ENCODE results near the gene GNRH2.
A peak's percentile ranks its signal among the peaks of the same experiment; 100 is the strongest.
"Not testable (repeated sequence)": the region's sequence is repeated elsewhere in the genome, so short reads cannot be mapped to it uniquely, and the experiment has no call there.

Gene GNRH2

DNA sequence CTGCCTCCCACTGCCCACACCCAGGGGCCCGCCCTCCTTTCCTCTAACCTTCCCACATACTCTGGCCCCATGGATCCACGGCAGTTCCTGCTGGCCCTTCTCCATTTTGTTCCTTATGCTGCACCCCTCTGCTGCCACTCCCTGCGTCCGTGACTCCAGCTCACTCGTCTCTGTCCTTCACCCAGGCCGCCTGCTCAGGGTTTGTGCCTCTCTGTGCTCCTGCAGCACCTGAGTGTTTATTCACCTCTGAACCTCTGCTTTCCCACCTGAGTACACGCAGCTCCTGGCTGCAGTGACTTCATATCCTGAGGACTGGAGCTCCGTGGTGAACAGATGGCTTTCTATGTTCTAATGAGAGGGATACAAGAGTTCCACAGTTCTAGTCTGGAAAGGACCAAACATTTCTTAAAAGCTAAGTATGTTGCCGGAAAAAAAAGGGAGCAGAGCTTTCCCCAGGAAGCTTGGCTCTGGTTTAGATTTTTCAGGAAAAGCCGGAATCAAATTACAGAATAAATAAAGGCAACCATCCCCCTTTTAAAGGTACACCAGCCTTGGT is 1.5 kb upstream of the GNRH2 start:
- DNase-seq (ENCODE audit: low spot score) = no peak
- no peak for FAIRE-seq

DNA sequence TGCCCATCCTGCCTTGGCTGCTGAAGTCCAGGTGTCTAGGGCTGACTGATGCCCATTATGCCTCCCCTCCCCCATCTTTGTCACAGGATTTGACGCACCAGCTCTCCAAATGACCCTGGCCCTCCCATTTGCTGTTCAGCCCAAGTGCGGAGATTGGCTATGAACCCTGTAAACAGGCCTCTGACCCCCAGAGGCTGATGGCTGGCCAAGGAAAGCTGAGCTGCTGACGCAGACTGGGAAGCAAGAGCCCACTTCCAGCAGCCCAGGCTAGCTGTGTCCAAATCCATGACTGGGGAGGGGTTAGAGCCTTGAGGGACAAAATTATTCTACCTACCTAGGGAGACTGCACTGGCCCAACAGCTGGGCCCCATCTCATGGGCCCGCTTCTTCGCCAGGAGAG is 797 bp upstream of the GNRH2 start:
- DNase-seq (ENCODE audit: low spot score) (no peak), FAIRE-seq (no peak)

DNA sequence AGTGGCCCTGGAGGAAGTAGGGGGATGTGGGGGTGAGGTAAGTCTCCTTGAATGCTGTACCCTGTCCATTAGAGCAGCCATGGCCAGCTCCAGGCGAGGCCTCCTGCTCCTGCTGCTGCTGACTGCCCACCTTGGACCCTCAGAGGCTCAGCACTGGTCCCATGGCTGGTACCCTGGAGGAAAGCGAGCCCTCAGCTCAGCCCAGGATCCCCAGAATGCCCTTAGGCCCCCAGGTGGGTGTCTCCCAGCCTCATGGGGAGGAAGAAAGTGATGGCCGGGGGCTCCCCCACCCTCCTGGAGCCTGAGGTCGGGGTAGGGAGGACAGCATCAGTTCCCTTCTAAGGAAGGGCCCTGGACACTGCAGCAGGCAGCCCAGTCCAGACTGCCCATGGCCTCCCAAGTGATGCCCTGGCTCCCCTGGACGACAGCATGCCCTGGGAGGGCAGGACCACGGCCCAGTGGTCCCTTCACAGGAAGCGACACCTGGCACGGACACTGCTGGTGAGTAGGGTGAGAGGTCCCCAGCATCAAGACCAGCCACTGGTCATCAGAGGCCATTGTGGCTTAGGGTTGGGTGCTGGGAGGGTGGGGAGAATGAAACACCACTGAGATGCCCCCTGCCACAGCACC is 1.0 kb downstream of the GNRH2 start:
- FAIRE-seq = no peak

DNA sequence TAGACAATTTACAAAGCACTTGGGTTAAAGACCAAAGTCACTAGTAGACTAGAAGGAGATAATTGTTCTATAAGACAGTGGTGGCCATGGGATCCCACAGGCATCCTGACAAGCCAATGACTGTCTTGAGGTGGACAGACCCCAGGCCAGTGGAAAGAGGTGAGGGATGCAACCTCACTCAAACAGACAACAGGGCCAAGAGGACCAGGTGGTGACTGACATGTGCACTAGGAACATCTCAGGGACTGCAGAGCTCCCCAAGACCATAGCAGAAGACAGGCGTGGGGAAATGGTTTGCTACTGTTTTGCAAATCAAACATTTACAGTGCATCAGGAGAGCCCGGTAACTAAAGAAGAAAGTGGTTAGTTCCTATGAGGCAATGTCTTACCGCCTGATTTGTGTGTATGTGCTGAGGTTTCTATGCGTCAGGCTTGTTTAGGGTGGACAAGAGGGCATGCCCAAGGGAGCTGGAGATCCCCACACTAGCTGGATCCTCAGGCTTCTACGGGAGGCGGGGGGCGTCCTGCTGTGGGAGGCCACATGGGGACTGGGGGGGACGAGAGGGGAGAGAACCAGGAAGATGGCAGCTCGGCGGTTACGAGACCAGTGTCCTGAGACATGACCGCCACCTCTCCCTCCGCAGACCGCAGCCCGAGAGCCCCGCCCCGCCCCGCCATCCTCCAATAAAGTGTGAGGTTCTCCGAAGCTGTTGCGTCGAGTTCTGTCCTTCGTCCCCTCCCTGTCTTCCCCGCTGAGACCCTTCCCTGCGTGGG is 1.8 kb downstream of the GNRH2 start:
- FAIRE-seq = no peak
- no peak for DNase-seq (ENCODE audit: low spot score)

More for the DNA sequence above, 1.0 kb downstream of the GNRH2 start:
- DNase-seq (ENCODE audit: low spot score) = no peak

DNA sequence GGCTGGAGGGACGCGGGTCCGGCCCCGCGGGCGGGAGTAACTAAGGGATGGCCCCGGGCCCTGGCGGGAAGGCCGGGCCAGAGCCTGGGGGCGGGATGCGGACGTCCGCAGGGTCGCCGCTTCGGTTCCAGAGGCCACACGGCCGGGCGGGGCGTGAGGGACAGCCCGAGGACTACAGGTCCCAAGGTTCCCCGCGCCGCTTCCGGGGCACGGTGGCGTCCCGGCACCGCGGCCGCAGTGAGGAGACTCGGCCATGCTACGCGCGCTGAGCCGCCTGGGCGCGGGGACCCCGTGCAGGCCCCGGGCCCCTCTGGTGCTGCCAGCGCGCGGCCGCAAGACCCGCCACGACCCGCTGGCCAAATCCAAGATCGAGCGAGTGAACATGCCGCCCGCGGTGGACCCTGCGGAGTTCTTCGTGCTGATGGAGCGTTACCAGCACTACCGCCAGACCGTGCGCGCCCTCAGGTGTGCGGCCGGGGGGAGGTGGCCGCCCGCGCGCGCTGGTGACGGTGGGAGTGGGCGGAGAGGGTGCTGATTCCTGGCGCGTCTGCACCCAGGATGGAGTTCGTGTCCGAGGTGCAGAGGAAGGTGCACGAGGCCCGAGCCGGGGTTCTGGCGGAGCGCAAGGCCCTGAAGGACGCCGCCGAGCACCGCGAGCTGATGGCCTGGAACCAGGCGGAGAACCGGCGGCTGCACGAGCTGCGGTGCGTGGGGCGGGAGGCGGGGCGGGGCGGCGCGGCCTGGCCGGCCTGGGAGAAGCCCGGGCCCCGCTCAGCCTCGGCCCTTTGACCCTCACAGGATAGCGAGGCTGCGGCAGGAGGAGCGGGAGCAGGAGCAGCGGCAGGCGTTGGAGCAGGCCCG is 2.6 kb downstream of the GNRH2 start, which contains the start of gene MRPS26:
TSS of gene MRPS26 (plus strand) at position 237 of the 861 bp plus-strand sequence. CDS start at position 254, 17 bp downstream.
- DNase-seq (ENCODE audit: low spot score) (peak; percentile 93), FAIRE-seq (peak; percentile 66)

DNA sequence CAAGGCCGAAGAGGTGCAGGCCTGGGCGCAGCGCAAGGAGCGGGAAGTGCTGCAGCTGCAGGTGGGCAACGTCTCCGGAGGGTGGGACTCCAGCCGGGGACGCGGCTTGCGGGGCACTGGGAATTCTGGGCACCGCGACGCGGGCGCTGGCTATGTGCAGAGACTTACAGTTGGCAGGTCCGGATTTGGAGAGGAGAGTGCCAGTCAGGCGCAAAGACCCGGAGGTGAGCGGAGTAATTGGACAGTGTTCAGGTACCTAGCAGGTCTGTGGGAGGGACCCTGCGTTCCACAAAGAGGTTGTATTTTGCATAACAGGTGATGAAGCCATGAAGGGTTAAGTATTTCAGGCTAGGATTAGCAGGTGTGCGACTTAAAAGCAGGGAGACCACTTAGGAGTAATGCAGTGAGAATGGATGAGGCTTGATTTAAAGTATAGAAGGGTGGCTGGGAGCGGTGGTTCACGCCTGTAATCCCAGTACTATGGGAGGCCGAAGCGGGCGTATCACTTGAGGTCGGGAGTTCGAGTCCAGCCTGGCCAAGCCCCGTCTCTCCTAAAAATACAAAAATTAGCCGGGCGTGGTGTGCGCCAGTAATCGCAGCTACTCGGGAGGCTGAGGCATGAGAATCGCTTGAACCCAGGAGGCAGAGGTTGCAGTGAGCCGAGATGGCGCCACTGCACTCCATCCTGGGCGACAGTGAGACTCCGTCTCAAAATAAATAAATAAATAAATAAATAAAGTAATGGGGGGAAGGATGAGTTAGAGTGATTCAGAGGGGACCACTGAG is 3.4 kb downstream of the GNRH2 start:
- FAIRE-seq (no peak), DNase-seq (ENCODE audit: low spot score) (no peak)

DNA sequence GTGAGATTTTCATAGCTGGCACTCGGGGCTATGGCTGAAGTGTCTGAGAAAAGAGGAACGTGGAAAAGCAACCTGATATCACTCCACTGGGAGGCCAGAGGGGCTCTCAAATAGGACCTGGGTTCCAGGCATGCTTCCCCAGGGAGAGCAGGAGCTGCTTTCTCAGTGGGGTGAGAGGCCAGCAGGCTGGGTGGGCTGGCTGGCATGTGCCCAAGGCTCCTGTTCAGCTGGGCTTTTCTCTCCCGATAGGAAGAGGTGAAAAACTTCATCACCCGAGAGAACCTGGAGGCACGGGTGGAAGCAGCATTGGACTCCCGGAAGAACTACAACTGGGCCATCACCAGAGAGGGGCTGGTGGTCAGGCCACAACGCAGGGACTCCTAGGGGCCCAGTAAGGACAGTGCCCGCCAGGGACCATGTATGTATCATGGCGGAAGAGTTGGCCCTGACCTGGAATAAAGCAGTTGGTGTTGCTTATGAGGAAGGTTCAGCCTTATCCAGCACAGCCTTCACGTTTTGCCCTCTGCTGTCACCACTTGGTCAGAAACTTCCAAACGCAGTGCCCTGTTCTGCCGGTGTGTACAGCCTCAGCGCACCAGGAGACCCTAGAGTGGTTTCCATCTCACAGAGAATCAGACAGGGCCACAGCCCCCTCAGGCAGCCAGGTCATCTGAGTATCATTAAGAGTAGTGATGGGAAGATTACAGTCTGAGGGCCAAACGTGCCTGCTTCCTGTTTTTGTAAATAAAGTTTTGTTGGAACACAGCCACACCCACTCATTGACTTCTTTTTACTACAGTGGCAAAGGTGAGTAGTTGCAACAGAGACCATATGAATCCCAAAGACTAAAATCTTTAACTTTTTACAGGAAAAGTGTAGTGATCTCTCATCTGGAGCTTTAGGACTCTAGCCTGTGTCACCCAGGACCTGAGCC is 4.3 kb downstream of the GNRH2 start:
- FAIRE-seq = no peak
- DNase-seq (ENCODE audit: low spot score) = no peak

DNA sequence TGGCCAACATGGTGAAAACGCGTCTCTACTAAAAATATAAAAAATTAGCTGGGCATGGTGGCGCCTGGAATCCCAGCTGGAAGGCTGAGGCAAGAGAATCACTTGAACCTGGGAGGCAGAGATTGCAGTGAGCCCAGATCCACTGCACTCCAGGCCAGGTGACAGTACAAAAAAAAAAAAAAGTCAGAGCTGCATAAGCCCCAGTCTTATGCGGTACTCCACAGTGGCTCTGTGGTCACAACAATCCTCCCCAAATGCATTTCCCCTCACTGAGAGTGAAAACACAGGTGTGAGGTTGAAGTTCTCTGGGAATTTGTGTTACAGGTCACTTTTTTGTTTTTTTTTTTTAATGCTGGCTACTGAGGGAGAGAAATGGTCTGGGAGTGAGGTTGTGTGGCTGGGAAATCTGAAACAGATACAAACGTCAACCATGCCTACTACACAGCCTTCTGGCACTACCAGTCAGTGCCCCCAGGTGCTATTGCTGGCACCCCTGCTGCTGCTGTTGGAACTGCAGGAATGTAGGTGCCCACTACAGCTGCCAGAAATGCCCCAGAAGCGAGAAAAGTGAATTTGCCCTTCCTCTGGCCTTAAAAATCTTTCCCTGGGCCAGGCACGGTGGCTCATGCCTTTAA is 8.1 kb downstream of the GNRH2 start:
- FAIRE-seq (no peak), DNase-seq (ENCODE audit: low spot score) (no peak)

DNA sequence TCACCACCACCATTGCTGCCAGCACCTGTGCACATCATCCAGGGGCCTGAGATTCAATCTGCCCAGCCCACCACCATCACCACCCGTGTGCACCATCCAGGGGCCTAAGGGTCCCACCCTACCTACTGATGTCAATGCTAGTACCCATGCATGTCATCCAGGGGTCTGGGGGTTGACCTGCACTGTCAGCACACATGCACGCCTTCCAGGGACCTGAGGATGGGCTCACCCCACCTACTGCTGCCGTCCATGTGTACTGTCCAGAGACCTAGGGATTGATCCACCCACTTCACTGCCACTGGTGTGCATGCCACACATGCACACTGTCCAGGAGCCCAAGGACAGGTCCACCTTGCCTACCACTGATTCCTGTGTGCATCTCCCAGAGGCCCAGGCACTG is 16.1 kb downstream of the GNRH2 start:
- FAIRE-seq = no peak
- no peak for DNase-seq (ENCODE audit: low spot score)

DNA sequence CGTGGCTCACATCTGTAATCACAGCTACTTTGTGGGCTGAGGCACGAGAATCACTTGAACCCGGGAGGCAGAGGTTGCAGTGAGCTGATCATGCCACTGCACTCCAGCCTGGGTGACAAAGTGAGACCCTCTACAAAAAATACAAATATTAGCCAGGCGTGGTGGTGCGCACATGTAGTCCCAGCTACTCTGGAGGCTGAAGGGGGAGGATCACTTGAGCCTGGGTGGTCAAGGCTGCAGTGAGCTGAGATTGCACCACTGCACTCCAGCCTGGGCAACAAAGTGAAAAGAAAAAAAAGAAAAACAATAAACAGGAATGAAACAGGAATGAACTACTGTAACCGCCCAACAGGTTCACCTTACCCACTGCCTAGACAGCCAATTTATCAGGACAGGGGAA is 20.7 kb downstream of the GNRH2 start:
- DNase-seq (ENCODE audit: low spot score); FAIRE-seq: not testable (repeated sequence)

DNA sequence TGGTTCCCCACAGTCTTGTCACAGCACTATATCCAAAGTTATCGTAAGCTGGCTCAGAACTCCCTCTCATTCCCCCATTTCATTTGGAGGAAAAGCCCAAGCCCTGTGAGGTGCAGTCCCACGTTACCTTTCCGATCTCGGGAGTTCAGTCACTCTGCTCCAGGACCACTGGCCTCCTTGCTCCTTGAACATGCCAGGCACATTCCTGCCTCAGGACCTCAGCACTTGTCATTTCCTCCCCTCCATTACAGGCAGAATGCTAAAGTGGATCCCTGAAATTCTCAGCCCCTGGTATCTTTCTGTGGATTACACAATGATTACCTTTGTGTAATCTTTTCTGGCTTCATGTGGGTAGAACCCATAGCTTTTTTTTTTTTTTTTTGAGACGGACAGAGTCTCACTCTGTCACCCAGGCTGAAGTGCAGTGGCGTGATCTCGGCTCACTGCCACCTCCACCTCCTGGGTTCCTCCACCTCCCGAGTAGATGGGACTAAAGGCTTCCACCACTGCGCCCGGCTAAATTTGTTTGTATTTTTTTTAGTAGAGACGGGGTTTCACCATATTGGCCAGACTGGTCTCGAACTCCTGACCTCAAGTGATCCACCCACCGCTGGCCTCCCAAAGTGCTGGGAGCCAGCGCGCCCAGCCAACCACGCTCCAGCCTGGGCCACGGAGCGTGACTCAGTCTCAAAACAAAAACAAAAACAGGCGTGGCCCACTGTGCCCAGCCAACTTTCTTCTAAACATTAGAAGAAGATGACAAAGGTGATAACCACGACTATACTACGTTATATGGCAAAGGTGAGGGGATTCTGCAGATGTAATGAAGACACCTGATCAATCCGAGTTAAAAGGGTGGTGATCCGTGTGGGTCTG is 24.0 kb downstream of the GNRH2 start:
- DNase-seq (ENCODE audit: low spot score) = no peak
- no peak for FAIRE-seq

DNA sequence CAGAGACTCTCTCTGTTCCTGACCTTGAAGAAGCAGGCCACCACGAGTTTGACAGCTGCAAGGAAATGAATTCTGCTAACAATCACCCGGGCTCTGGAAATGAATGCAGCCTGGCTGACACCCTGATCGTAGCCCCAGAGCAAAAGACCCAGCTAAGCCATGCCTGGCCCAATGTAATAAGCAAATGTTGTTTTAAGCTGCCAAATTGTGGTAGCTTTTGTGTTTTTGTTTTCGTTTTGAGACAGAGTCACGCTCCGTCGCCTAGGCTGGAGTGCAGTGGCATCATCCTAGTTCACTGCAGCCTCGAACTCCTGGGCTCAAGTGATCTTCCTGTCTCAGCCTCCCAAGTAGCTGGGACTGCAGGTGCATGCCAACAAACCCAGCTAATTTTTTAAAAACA is 24.7 kb downstream of the GNRH2 start:
- FAIRE-seq (no peak), DNase-seq (ENCODE audit: low spot score) (no peak)

DNA sequence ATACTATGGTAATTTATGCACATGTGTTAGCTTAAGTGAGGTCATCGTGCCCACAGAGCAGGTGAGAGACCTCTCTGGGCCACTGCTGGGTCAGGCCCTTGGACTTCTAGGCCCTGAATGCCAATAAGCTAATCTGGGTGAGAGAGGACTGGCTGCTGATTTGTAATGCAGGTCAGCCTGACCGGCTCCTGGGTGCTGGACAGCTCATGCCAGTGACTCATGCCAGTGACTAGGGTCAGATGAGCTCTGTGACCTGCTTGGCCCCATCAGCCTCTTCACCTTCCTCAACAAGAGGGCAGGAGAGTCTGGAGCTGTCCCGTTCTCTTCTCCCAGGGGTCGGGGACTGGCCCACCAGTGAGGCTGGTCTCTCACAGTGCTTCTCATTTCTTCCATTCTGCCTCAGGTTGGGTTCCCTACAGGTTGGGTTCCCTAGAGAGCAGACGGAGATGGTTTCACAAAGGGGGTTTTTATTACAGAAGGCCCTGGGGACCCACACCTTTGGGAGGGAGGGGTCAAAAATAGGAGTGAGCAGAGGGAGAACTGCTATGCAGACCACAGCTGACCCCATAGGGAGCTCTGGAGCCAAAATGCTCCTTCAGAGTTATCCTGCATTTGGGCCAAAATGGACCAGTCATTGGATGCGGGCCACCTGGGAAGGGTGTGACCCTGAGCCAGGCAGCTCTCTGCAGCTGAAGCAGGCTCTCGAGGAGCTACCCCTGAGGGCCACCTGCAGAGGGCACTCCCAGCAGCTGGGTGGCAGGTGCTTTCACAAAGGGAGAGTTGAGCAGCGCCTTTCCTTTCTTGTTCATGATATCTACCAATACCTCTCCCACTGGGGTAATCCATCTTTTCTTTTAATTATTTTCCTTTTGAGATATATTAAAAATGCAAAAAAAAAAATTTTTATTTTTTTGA is 25.8 kb downstream of the GNRH2 start:
- DNase-seq (ENCODE audit: low spot score) (no peak), FAIRE-seq (no peak)

DNA sequence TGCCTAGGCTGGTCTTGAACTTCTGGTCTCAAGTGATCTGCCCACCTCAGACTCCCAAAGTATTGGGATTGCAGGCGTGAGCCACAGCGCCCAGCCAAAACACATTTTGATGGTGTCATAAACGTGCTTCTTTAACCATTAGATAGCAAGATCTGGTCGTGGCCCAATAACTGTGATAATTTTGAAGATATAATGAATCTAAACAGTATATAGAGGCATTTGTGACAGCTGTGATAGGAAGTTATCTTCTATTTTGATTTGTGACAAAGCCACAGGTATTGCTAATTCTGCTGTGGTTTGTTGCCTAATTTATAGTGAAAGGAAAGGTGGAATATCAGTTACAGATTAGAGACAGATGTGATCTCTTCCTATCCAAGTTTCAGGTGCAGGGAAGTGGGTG is 27.3 kb downstream of the GNRH2 start:
- no peak for DNase-seq (ENCODE audit: low spot score)
- FAIRE-seq = no peak

DNA sequence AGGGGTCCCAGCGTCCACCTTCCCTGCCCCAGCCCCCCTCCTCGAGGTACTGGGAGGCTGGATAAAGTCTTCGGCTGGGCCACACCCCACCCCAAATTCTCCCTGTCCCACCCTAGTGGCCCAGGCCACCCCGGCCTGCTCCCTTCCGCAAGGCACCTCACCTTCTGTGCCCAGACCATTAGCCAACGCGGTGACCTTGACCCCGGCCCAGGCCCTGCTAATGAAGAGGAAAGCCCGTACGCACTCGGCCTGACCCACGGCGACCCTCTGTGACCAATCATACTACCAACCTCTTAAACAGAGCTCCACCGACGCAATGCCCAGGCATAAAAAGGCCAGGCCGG is 27.8 kb downstream of the GNRH2 start:
- DNase-seq (ENCODE audit: low spot score) (no peak), FAIRE-seq (no peak)

DNA sequence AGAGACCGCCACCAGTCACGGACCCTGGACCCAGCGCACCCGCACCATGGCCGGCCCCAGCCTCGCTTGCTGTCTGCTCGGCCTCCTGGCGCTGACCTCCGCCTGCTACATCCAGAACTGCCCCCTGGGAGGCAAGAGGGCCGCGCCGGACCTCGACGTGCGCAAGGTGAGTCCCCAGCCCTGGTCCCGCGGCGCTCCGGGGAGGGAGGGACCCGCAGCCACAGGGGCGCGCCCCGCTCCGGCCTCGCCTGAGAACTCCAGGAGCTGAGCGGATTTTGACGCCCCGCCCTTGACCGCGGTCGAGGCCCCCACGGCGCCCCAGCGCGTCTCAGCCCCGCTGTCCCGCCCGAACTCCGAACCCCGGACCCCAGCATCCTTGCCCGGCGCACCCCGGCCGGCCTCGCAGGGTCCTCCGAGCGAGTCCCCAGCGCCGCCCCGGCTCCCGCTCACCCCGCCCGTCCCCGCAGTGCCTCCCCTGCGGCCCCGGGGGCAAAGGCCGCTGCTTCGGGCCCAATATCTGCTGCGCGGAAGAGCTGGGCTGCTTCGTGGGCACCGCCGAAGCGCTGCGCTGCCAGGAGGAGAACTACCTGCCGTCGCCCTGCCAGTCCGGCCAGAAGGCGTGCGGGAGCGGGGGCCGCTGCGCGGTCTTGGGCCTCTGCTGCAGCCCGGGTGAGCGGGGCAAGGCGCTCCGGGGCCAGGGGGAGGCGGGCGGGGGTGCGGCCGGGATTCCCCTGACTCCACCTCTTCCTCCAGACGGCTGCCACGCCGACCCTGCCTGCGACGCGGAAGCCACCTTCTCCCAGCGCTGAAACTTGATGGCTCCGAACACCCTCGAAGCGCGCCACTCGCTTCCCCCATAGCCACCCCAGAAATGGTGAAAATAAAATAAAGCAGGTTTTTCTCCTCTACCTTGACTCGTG is 28.4 kb downstream of the GNRH2 start, which contains the start of gene OXT:
TSS of gene OXT (plus strand) at position 11 of the 920 bp plus-strand sequence. CDS start at position 47, 36 bp downstream.
- FAIRE-seq (no peak), DNase-seq (ENCODE audit: low spot score) (no peak)
